CD4-positive, alpha-beta T cell treated with Interferon alpha-2 for 1 hour (primary cell): ENCODE data around the gene CHCHD6.

ENCODE experiments used
- DNase-seq, 2 donors: peaks; one replicate each; pipeline ENCODE4 v3.0.0-alpha.2; 2020 to 2022

Gene CHCHD6

DNA sequence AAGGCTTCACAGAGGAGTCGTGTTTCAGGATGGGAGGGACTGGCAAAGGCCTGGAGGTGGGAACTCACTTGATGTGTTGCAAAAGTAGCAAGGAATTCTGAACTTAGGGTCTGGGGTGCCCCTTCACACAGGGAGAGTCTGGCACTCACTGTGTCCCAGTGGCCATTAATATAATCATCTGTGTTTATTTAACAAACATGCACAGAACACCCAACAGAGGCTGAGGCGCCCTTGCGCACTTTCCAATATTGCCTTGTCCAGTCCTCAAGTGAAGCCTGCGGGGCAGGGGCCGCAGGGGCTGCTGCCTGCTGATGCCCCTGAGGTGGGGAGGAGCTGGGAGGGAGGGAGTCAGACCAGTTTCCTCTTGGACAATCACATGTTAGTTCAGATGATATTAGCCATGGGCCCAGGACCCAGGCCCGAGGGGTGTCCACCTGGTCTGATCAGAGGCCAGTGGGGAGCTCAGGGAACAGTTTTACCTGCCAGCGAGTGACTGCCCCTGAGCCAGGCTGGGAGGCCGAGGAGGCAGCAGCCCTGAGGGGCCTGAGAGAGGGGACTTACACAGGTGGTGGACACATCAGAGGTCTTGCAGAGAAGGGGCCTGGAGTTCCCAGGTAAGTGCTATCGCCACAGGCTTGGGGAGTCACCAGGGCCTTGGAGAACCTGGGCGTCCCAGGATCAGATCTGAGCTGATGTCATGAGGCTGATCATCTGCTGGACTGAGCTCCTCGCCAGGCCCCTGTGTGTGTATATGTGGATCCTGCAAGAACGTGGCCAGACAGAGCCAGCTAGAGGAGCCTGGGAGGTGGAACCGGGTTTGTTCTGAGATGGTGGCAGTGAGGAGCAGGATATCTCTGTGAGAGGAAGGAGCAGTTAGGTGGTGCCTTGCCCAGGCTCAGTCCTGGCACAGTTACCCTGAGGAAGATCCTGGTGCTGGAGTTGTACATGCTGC is 35.3 kb upstream of the CHCHD6 start:
- DNase-seq = no peak

DNA sequence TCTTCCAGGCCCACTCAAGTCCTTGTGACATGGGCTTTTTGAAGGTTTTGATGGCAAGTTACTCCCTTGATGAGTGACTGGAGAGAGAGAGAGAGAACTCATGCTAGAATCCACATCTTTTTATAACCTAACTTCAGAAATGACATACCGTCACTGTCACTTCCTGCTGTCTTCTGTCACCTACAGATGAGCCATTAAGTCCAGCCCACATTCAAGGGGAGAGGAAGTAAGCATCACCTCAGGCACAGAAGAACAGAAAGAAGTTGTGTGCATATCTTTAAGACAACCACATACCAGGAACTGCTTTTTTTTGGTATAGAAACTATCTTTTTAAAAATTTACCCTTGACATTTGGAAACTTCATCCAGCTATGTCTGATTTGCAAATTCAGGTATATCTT is 32.5 kb upstream of the CHCHD6 start:
- no peak for DNase-seq

GRCh38 chr3:126672340-126672739 is 31.7 kb upstream of the CHCHD6 start:
- no peak for DNase-seq

- no peak for DNase-seq
Observed at GRCh38 chr3:126672741-126673140, 31.3 kb upstream of the CHCHD6 start.

DNA sequence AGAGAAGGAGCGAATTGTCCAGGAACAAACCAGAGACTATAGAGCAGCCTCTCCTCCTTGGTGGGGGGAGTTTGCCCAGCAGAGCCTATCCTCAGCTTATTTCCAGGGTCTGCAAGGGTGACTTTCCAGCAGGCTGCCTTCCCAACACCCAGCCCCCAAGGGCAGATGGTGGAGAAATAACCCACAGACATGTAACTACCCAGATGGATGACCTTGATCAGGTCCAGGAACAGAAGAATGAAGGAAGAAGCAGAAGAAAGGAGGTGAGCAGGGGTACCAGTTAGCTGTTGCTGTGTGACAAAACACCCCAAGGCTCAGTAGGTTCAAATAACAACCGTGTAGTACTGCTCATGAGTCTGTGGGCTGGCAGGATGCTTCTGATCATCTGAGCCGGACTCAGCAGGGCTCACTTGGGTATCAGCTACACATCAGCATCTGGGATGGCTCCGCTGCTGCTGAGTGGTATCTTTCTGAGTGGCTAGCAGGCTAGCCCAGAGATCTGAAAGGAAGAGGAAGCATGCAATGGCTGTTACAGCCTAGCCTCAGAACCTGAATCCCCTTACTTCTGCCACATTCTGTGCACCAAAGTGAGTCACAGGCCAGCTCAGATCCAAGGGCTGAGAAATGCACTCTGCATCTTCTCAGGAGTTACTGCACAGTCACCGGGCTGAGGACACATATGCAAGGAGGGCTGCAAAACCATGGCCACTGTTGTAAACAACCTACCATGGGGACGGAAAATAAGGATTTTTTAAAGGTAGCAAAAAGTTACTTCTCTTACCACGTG is 26.9 kb upstream of the CHCHD6 start:
- DNase-seq = no peak

- no peak for DNase-seq
Observed at GRCh38 chr3:126677862-126678503, 26.1 kb upstream of the CHCHD6 start.

- DNase-seq = no peak
Observed at GRCh38 chr3:126678693-126679317, 25.2 kb upstream of the CHCHD6 start.

DNA sequence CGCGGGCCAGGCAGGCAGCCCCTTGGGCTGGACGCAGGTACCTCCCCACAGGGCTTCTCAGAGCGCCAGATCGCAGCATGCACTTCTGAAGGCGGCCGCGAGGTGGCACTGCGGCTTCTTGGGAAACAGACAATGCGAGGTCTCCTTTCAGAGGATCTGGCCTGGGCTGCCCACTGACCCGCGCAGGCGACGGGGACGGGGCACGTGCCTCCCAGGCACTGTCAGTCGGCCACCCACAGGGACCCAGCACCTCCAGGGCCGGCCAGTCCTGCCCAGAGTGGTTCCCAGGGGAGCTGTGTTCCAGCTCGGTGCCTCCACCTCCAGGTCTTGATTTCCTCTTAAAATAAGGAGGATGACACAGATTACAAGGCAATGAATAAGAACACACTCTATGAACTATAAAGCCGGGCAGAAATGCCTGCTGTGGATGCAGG is 24.7 kb upstream of the CHCHD6 start:
- DNase-seq = peak; percentile 69 to 76

GRCh38 chr3:126679831-126680666 is 24.0 kb upstream of the CHCHD6 start:
- no peak for DNase-seq

DNA sequence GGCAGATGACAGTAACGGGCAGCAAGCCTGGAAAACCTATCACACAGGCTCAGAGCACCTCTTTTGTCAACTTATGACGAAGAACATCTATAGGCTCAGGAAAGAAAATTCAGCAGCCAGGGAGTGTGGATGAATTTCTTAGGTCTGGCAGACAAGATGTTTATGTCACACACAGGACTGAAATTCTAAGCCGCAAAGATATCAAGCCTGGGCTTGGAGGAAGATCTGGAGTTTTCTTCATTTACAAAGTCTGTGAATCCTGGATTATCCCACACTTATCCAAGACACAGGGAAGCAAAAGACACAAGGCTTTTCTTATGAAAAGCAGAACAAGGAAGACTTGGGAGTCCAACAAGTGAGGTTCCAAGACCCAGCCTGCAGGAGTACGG is 23.4 kb upstream of the CHCHD6 start:
- DNase-seq = no peak

- DNase-seq = no peak
Observed at GRCh38 chr3:126682009-126682408, 22.0 kb upstream of the CHCHD6 start.

GRCh38 chr3:126683069-126683468 is 21.0 kb upstream of the CHCHD6 start:
- no peak for DNase-seq

- no peak for DNase-seq
Observed at GRCh38 chr3:126684218-126684751, 19.8 kb upstream of the CHCHD6 start.

- no peak for DNase-seq
Observed at GRCh38 chr3:126685021-126685420, 19.0 kb upstream of the CHCHD6 start.

DNA sequence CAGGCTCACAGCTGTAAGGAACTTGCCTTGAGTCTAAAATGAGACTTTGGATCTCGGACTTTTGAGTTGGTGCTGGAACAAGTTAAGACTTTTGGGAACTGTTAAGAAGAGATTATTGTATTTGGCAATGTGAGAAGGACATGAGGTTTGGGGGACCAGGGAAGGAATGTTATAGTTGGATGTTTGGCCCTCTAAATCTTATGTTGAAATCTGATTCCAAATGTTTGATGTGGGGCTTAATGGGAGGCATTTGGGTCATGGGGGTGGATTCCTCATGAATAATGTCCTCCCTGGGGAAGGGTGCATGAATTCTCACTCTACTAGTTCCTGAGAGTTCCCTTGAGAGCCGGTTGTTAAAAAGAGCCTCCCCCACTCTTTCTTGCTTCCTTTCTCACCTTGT is 18.5 kb upstream of the CHCHD6 start:
- no peak for DNase-seq

DNA sequence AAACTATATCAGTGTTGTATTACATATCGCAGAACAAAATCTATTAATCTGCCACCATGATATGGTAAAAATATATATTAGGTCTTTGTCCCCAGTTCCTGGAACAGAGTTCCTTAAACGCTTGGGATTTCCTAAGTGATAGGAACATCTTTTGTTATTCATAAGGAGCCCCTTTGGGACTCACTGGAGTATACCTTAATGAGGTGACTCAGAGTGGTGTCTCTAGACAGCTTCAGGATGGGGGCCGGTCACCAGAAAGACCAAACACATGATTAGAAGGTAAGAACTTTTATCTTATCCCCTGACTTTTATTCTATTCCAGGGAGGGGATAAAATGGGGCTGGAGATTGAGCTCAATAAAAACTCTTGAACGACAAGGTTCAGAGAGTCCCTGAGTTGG is 12.3 kb upstream of the CHCHD6 start:
- no peak for DNase-seq

DNA sequence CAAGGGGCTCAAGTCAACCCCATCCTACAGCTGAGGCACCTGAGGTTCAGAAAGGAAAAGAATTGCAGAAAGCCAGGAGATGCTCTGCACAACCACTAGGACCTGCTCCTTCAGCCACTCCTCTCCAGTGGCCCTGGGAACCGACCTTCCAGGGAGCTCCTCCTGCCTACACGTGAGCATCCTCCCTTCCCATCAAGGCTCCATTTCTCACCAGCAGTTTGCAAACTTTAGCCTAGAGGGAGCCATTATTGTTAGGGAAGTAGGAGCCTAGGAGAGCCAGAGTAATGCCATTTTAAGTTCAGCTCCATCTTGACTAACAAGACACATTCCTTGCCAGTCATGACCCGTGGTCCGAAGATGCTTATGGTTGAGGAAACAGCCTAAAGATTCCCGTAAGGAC is 11.2 kb upstream of the CHCHD6 start:
- no peak for DNase-seq

DNA sequence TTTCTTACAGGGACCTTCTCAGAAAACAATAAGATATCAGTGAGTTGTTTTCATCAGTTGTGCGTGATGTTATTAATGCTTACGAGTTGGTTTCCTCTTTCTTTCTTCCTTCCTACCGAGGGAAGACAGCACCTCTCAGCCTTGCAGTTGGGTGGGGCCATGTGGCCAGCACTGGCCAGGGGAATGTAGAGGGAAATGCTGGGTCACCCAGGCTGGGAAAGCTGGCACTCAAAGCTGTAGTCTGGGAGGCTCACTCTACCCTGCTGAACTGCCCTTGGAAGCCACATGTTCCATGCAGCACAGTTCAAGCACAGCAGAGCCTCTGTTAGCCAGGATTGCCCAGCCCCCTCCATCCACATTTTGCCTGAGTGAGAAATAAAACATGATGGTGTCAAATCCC is 10.1 kb upstream of the CHCHD6 start:
- DNase-seq = no peak

DNA sequence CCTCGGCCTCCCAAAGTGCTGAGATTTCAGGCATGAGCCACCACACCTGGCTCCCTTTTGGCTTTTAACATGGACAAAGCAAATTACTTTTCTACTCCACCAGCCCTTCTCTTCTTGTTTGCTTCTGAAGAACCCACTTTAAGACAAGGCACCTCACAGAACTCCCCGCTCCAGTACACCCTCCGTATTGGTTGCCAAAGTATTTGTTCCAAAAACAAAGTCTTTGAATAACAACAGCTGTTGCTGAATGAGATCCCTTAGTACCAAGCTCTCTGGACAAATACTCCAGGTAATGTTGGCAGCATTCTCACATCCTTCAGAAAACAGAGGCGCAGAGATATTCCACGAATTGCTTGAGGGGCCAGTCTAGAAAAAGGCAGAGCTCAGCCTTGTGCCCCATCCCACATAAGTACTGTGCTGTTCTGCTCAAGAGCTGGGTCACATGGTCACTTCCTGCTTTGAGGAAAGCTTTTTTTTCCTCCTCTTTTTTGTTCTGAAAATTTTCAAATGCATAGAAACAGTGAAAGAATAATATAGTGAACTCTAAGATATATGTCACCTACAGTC is 7.3 kb upstream of the CHCHD6 start:
- DNase-seq = no peak

- DNase-seq = no peak
Observed at GRCh38 chr3:126699011-126699410, 5.0 kb upstream of the CHCHD6 start.

DNA sequence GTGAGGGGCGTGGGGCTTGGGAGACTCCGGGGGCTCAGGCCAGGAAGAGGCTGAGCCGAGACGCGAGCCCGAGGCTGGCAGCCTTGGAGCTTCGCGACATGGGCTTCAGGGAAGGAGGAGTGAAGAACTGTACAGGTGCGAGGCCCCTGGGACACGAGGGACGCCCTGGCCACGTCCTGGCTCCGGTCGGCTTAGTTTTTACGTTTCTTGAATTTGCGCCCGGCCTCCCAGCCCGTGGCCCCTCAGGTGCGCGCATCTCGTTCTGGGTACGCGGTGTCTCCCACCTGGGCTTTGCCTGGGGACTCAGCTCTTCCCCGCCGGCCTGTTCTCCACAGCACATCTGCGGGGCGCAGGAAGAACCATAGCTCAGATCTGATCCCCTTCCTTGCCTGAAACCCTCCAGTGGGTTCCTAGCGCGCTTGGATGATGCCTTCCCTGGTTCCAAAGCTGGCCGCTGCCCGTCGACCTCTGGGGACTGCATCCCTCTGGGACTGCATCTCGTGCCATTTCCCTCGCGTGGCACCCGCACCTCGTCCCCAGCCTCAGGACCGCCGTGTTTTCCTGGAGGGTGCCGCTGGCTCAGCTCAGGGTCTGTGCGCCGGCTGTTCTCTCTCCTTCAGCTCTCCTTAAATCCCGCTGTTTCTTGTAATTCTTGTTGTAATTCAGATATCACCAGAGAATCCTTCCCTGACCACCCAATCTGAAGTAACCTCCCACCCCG is 614 bp downstream of the CHCHD6 start:
- no peak for DNase-seq
